ENCODE results near the gene AP1S3.

Gene AP1S3

GRCh38 chr2:223880796-223881195 is 43.4 kb upstream of the AP1S3 start (continued):
- TF ChIP-seq FEZF1 (tag by site-specific recombination; IDR thresholded peaks at IDR 0.05) (no peak), ZBTB26 (tag by site-specific recombination; optimal IDR thresholded peaks at IDR 0.05) (no peak), KLF9 (tag by site-specific recombination; IDR thresholded peaks at IDR 0.05; ENCODE audit: low read depth) (no peak), ZNF621 (tag by site-specific recombination; IDR thresholded peaks at IDR 0.05) (no peak), ZNF830 (tag by site-specific recombination; IDR thresholded peaks at IDR 0.05; ENCODE audit: low read depth) (no peak), ZNF658 (tag by site-specific recombination; IDR thresholded peaks at IDR 0.05) (no peak), ZNF585B (tag by site-specific recombination; IDR thresholded peaks at IDR 0.05) (no peak), SP3 (tag by site-specific recombination; IDR thresholded peaks at IDR 0.05) (no peak)

- TF ChIP-seq ZNF23 (tag by site-specific recombination; IDR thresholded peaks at IDR 0.05; ENCODE audit: borderline replicate concordance), result no peak
- no peak for TF ChIP-seq ZBTB21 (tag by site-specific recombination; IDR thresholded peaks at IDR 0.05)
- no peak for TF ChIP-seq ZNF660 (tag by site-specific recombination; IDR thresholded peaks at IDR 0.05)
- no peak for TF ChIP-seq MYNN (tag by site-specific recombination; IDR thresholded peaks at IDR 0.05; ENCODE audit: borderline replicate concordance)
- no peak for TF ChIP-seq ZNF501 (tag by site-specific recombination; IDR thresholded peaks at IDR 0.05)
- TF ChIP-seq ZBTB49 (tag by site-specific recombination; IDR thresholded peaks at IDR 0.05; ENCODE audit: low read depth), result no peak
- no peak for TF ChIP-seq ZNF529 (tag by site-specific recombination; IDR thresholded peaks at IDR 0.05; ENCODE audit: insufficient replicate concordance)
- TF ChIP-seq GLIS2 (tag by site-specific recombination; IDR thresholded peaks at IDR 0.05), result no peak
- no peak for TF ChIP-seq PRDM2 (tag by site-specific recombination; IDR thresholded peaks at IDR 0.05; ENCODE audit: borderline replicate concordance)
- H3K9me3 ChIP-seq (ENCODE audit: control insufficient read depth, insufficient read depth, low read depth, low read length), result no peaks in the 10 kb centered on the region
- no peak overlapping the region for H3K4me3 ChIP-seq (ENCODE audit: low read depth, low read length)
- no peak overlapping the region for H3K27ac ChIP-seq (ENCODE audit: extremely low read depth, low read depth, low read length)
- peaks cover 27 to 77% of the 10 kb centered on the region in 2 experiments for H3K36me3 ChIP-seq (ENCODE audit: control insufficient read depth in 2 of 2, insufficient read depth in 1 of 2, low read length in 2 of 2)
- no peaks in the 10 kb centered on the region for H3K4me1 ChIP-seq (ENCODE audit: control insufficient read depth, insufficient read depth, low read length)
- POLR2A ChIA-PET, result no interaction called here
- CTCF ChIA-PET, result no interaction called here
Observed at GRCh38 chr2:223877721-223878410, 40.5 kb upstream of the AP1S3 start.

All from HEK293 (cell line).